Stomach (tissue), 9 donors: ENCODE data around the gene RBM18. TPM values are rescaled to one million over a fixed set of nuclear protein-coding genes. Genes with fewer than 3 reads are reported as not detected.

Source experiments
- DNase-seq, 2 donors: peaks; one replicate each; pipeline versions ENCODE4 v3.0.0 to v3.0.0-alpha.2; 2013 to 2019
- H3K27ac ChIP-seq, 5 donors: fragments of 200-600 bp in 4 of 5; sonication (generic) in 4 of 5; one replicate each; pipeline ENCODE4 v1.5.1; 2013 to 2019; ENCODE audit warnings: mild to moderate bottlenecking in 1 of 5, moderate library complexity in 1 of 5
- H3K27me3 ChIP-seq, 3 donors: fragments of 200-600 bp; sonication (generic); one replicate each; pipeline ENCODE4 v1.5.1; 2017 to 2019; ENCODE audit warnings: mixed run types in 1 of 3
- H3K36me3 ChIP-seq, 4 donors: fragments of 200-600 bp; sonication (generic); 1 replicate in 3 of 4; 2 replicates in 1 of 4; pipeline ENCODE4 v1.5.1; 2016 to 2019
- H3K4me1 ChIP-seq, 4 donors: fragments of 200-600 bp; sonication (generic); one replicate each; pipeline ENCODE4 v1.5.1; 2016 to 2019
- H3K4me3 ChIP-seq, 4 donors: fragments of 200-600 bp; sonication (generic) in 3 of 4; one replicate each; pipeline ENCODE4 v1.5.1; 2016 to 2019; ENCODE audit warnings: mild to moderate bottlenecking in 1 of 4
- H3K9me3 ChIP-seq, 4 donors: fragments of 200-600 bp; sonication (generic); one replicate each; pipeline ENCODE4 v1.5.1; 2016 to 2019
- CTCF ChIP-seq, 7 experiments: fragments of 450-650 bp in 4 of 7; fragments of 200-600 bp in 3 of 7; sonication (generic) in 3 of 7; IDR thresholded peaks; one replicate each; pipeline ENCODE4 v1.5.1; 2016 to 2019; ENCODE audit warnings: antibody characterized with exemption in 7 of 7, control low read depth in 2 of 7, mild to moderate bottlenecking in 1 of 7
- EP300 ChIP-seq: sonication (generic); formaldehyde crosslinking; IDR thresholded peaks from one replicate; pipeline ENCODE4 v1.6.1; 2017; ENCODE audit warnings: antibody characterized with exemption
- POLR2A ChIP-seq, 4 donors: fragments of 450-650 bp; IDR thresholded peaks; one replicate each; pipeline ENCODE4 v1.6.1; 2016; ENCODE audit warnings: antibody characterized with exemption in 4 of 4, control low read depth in 2 of 4, mild to moderate bottlenecking in 1 of 4, moderate library complexity in 1 of 4
- POLR2AphosphoS5 ChIP-seq, 3 donors: sonication (generic); formaldehyde crosslinking; IDR thresholded peaks; one replicate each; pipeline ENCODE4 v1.6.1; 2016; ENCODE audit warnings: antibody characterized with exemption in 3 of 3
- WGBS, 5 donors: extraction: QIAGEN DNeasy Blood & Tissue Kit in 3 of 5; methylation state at CpG; one replicate each; pipeline versions ENCODE4 v1.1.5 to v1.1.7; 2013 to 2018; 5-methylcytosine and 5-hydroxymethylcytosine counted together
- intact Hi-C: fragments of 100-400 bp; cut with DNase I; formaldehyde crosslinking; loops from one replicate; pipeline ENCODE4 v1.15.1; 2023; ENCODE audit warnings: low total_unique reads
- polyA plus RNA-seq, 3 donors: library from polyadenylated mRNA; stranded (reverse); fragments of 200-250 nt; gene quantifications; one replicate each; pipeline ENCODE4 v1.2.3, GENCODE V29; 2013
- total RNA-seq, 5 donors: library from RNA; depleted of rRNA; stranded (reverse); fragments of >200 nt; gene quantifications; one replicate each; pipeline versions ENCODE4 v1.1.0 to v1.2.3, GENCODE V29; 2014 to 2016
- donor health status: healthy with polysubstance abuse.
- donor health status: Bipolar disorder and iron deficiency.
- donor health status: healthy.

Gene RBM18
- total and polyA plus RNA-seq, 8 donors = 1.8 to 13.6 (median 6.5) TPM

GRCh38 chr9:122197426-122197825, 67.2 kb downstream of the RBM18 start:
- WGBS, 5 donors = 44 to 60% (median 53%) methylated on average over 7 of the region's 7 CpGs
- H3K4me3 ChIP-seq = no peak overlapping the region
- peaks cover 0 to 7% (median 0%) of the 10 kb centered on the region in 3 donors for H3K27me3 ChIP-seq
- TF ChIP-seq POLR2A (IDR thresholded peaks at IDR 0.05) (no peak), POLR2AphosphoS5 (IDR thresholded peaks at IDR 0.05) (no peak), EP300 (no peak), CTCF (IDR thresholded peaks at IDR 0.05) (no peak)
- no peak for DNase-seq
- intact Hi-C loops = no loop called here
- peaks cover 0 to 15% (median 3%) of the 10 kb centered on the region in 4 donors for H3K4me1 ChIP-seq
- no peaks in the 10 kb centered on the region for H3K9me3 ChIP-seq
- H3K27ac ChIP-seq = no peak overlapping the region
- no peaks in the 10 kb centered on the region for H3K36me3 ChIP-seq

DNA sequence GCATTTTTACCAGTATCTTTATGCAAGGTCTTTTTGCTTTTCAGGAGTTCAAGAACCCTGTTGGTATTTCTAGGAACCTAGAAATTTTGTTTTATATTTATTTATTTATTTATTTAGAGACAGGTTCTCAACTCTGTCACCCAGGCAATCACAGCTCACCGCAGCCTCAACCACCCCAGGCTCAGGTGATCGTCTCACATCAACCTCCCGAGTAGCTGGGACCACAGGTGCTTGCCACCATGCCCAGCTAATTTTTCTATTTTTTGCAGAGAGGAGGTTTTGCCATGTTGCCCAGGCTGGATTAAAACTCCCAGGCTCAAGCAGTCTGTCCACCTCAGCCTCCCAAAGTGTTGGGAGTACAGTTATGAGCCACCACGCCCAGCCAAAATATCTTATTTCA, 68.8 kb downstream of the RBM18 start:
- H3K4me1 ChIP-seq = peaks cover 0 to 4% (median 0%) of the 10 kb centered on the region in 4 donors
- H3K27me3 ChIP-seq = peaks cover 0 to 7% (median 0%) of the 10 kb centered on the region in 3 donors
- DNase-seq = no peak
- no peak overlapping the region for H3K27ac ChIP-seq
- no peak for TF ChIP-seq CTCF (IDR thresholded peaks at IDR 0.05)
- no peak for TF ChIP-seq POLR2A (IDR thresholded peaks at IDR 0.05)
- TF ChIP-seq POLR2AphosphoS5 (IDR thresholded peaks at IDR 0.05) = no peak
- TF ChIP-seq EP300 = no peak
- no peaks in the 10 kb centered on the region for H3K36me3 ChIP-seq
- 82 to 95% (median 90%) methylated on average over 4 of the region's 4 CpGs for WGBS, 5 donors
- no peaks in the 10 kb centered on the region for H3K9me3 ChIP-seq
- intact Hi-C loops = no loop called here
- no peak overlapping the region for H3K4me3 ChIP-seq

- intact Hi-C loops = no loop called here
- Histone ChIP-seq H3K27me3 (peaks cover 0 to 7% (median 0%) of the 10 kb centered on the region in 3 donors), H3K4me1 (peaks cover 0 to 10% (median 0%) of the 10 kb centered on the region in 4 donors), H3K27ac (no peak overlapping the region), H3K36me3 (no peaks in the 10 kb centered on the region), H3K9me3 (no peaks in the 10 kb centered on the region), H3K4me3 (no peak overlapping the region)
- TF ChIP-seq POLR2AphosphoS5 (IDR thresholded peaks at IDR 0.05) (no peak), CTCF (IDR thresholded peaks at IDR 0.05) (no peak)
- WGBS, 5 donors = 87 to 93% (median 90%) methylated on average over 5 to 6 of the region's 6 CpGs
- DNase-seq = no peak
Observed at GRCh38 chr9:122193651-122194050, 71.0 kb downstream of the RBM18 start.

- Histone ChIP-seq H3K4me3 (no peak overlapping the region), H3K4me1 (peaks cover 0 to 10% (median 0%) of the 10 kb centered on the region in 4 donors), H3K9me3 (no peaks in the 10 kb centered on the region), H3K27ac (peak overlapping the region in 1 of 5 donors; percentile 30), H3K36me3 (no peaks in the 10 kb centered on the region), H3K27me3 (peaks cover 0 to 7% (median 0%) of the 10 kb centered on the region in 3 donors)
- intact Hi-C loops = no loop called here
- TF ChIP-seq POLR2A (IDR thresholded peaks at IDR 0.05) (no peak), POLR2AphosphoS5 (IDR thresholded peaks at IDR 0.05) (no peak), CTCF (IDR thresholded peaks at IDR 0.05) (no peak), EP300 (no peak)
- WGBS, 5 donors = 68 to 81% (median 78%) methylated on average over 16 of the region's 16 CpGs
- DNase-seq = no peak
Observed at GRCh38 chr9:122192914-122193525, 71.6 kb downstream of the RBM18 start.
